PFSK-1 (cell line): ENCODE results near the gene ARL11.

Experiments
- FOXP2 ChIP-seq: optimal IDR thresholded peaks from 2 replicates; pipeline ENCODE3; 2011; ENCODE audit warnings: borderline replicate concordance, control low read depth, inconsistent platforms; ENCODE audit not compliant: insufficient read depth; ENCODE audit errors: extremely low read length, extremely low read depth
- POLR2AphosphoS5 ChIP-seq: IDR thresholded peaks from 2 replicates; pipeline ENCODE4 v1.6.1; 2012; ENCODE audit warnings: low read depth, mild to moderate bottlenecking, control low read depth, low read length, moderate library complexity
- SIN3A ChIP-seq: IDR thresholded peaks from 2 replicates; pipeline ENCODE4 v1.6.1; 2012; ENCODE audit warnings: mild to moderate bottlenecking, low read length, moderate library complexity, borderline replicate concordance; ENCODE audit not compliant: insufficient read depth
- TAF1 ChIP-seq: IDR thresholded peaks from 2 replicates; pipeline ENCODE4 v1.6.1; 2012; ENCODE audit warnings: low read length, control low read depth, borderline replicate concordance; ENCODE audit not compliant: insufficient read depth
- TF ChIP-seq, protein P1 (sequence below), 2 experiments: IDR thresholded peaks; 2 replicates each; pipeline versions ENCODE4 v1.6.1 to v1.8.0; 2011 to 2012; ENCODE audit warnings: low read depth in 2 of 2, low read length in 2 of 2, control low read depth in 1 of 2, inconsistent platforms in 1 of 2, mild to moderate bottlenecking in 1 of 2, moderate library complexity in 1 of 2; ENCODE audit not compliant: insufficient read depth in 1 of 2

ARL11 gene

DNA sequence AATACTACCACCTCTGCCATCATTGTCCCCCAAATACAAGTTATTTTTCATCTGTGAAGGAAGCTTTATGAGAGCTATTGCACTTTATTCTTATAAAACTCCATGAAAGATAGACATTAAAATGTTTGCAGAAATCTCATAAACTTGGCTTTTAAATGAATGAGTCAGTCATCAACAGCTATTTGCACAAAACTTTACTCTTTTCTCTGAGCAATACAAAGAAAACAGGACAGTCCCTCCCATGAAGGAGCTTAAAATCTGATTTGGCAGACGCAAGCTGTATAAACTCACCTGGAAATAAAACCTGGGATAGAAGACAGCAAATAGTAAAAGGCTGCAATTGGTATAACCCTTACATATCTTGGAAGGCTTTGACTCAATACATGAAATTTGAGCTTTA lies 26.3 kb upstream of the ARL11 start:
- TF ChIP-seq, protein P1, sequence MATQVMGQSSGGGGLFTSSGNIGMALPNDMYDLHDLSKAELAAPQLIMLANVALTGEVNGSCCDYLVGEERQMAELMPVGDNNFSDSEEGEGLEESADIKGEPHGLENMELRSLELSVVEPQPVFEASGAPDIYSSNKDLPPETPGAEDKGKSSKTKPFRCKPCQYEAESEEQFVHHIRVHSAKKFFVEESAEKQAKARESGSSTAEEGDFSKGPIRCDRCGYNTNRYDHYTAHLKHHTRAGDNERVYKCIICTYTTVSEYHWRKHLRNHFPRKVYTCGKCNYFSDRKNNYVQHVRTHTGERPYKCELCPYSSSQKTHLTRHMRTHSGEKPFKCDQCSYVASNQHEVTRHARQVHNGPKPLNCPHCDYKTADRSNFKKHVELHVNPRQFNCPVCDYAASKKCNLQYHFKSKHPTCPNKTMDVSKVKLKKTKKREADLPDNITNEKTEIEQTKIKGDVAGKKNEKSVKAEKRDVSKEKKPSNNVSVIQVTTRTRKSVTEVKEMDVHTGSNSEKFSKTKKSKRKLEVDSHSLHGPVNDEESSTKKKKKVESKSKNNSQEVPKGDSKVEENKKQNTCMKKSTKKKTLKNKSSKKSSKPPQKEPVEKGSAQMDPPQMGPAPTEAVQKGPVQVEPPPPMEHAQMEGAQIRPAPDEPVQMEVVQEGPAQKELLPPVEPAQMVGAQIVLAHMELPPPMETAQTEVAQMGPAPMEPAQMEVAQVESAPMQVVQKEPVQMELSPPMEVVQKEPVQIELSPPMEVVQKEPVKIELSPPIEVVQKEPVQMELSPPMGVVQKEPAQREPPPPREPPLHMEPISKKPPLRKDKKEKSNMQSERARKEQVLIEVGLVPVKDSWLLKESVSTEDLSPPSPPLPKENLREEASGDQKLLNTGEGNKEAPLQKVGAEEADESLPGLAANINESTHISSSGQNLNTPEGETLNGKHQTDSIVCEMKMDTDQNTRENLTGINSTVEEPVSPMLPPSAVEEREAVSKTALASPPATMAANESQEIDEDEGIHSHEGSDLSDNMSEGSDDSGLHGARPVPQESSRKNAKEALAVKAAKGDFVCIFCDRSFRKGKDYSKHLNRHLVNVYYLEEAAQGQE (IDR thresholded peaks at IDR 0.05; ENCODE audit: insufficient read depth in 1 of 2, low read depth in 2 of 2, low read length in 2 of 2), result no peak
- TF ChIP-seq TAF1 (no peak), POLR2AphosphoS5 (no peak), FOXP2 (no peak), SIN3A (no peak)

GRCh38 chr13:49604570-49604969 lies 23.7 kb upstream of the ARL11 start:
- no peak for TF ChIP-seq POLR2AphosphoS5
- no peak for TF ChIP-seq TAF1
- TF ChIP-seq FOXP2, result no peak
- TF ChIP-seq SIN3A, result no peak
- TF ChIP-seq, protein P1 (IDR thresholded peaks at IDR 0.05; ENCODE audit: insufficient read depth in 1 of 2, low read depth in 2 of 2, low read length in 2 of 2), result no peak

- TF ChIP-seq SIN3A (no peak), POLR2AphosphoS5 (no peak)
- TF ChIP-seq, protein P1 (IDR thresholded peaks at IDR 0.05; ENCODE audit: insufficient read depth in 1 of 2, low read depth in 2 of 2, low read length in 2 of 2), result no peak
Observed at GRCh38 chr13:49606747-49607648, 21.3 kb upstream of the ARL11 start.

GRCh38 chr13:49607761-49608160 lies 20.5 kb upstream of the ARL11 start:
- TF ChIP-seq POLR2AphosphoS5 (no peak), TAF1 (no peak), FOXP2 (no peak), SIN3A (no peak)
- TF ChIP-seq, protein P1 (IDR thresholded peaks at IDR 0.05; ENCODE audit: insufficient read depth in 1 of 2, low read depth in 2 of 2, low read length in 2 of 2), result no peak
